B cell (primary cell): Measurements from ENCODE around the gene SLC35D2. TPM values are rescaled to one million over a fixed set of nuclear protein-coding genes. Genes with fewer than 3 reads are reported as not detected.
A peak's percentile ranks its signal among the peaks of the same experiment; 100 is the strongest.

Experiments used
- ATAC-seq: fragments of 200-7000 bp; cut with Tn5 transposase; one replicate; pipeline ENCODE4 v1.10.0; 2021; ENCODE audit warnings: low read depth, mild to moderate bottlenecking, moderate number of reproducible peaks, moderate library complexity
- CTCF ChIA-PET: fragments of 350-600 bp; sonication (Branson Sonifier 250); formaldehyde crosslinking; loops from one replicate; lab custom pipeline; 2021; ENCODE audit warnings: antibody characterized with exemption, inconsistent platforms; lab: Charles Lee
- POLR2A ChIA-PET: fragments of 350-600 bp; sonication (Branson Sonifier 250); formaldehyde crosslinking; loops from one replicate; lab custom pipeline; 2021; ENCODE audit warnings: antibody characterized with exemption; lab: Charles Lee
- DNase-seq: peaks from one replicate; pipeline ENCODE4 v3.0.0; 2013
- H2AFZ ChIP-seq: 2 replicates; pipeline ENCODE4 v1.6.1; 2012; ENCODE audit warnings: mild to moderate bottlenecking, low read depth, low read length; ENCODE audit not compliant: insufficient read depth, poor library complexity, severe bottlenecking
- H3K27ac ChIP-seq, 2 donors: 1 replicate in 1 of 2; 2 replicates in 1 of 2; pipeline ENCODE4 v1.5.1; 2012 to 2013; ENCODE audit warnings: low read length in 2 of 2, mild to moderate bottlenecking in 2 of 2, moderate library complexity in 1 of 2
- H3K27me3 ChIP-seq, 4 experiments: fragments of 200-600 bp in 1 of 4; sonication (generic) in 1 of 4; replicated peaks in 1 of 4; 1 replicate in 2 of 4; 2 replicates in 2 of 4; pipeline versions ENCODE4 v1.6.1 to v1.7.0; 2013 to 2016; ENCODE audit warnings: low read length in 3 of 4, mild to moderate bottlenecking in 2 of 4, mixed read lengths in 1 of 4, moderate library complexity in 1 of 4; ENCODE audit not compliant: insufficient read depth in 4 of 4, control insufficient read depth in 3 of 4; ENCODE audit errors: control extremely low read depth in 1 of 4
- H3K36me3 ChIP-seq, 2 experiments: replicated peaks in 1 of 2; 1 replicate in 1 of 2; 2 replicates in 1 of 2; pipeline versions ENCODE4 v1.6.1 to v1.7.1; 2013; ENCODE audit warnings: low read length in 1 of 2; ENCODE audit not compliant: insufficient read depth in 2 of 2, control insufficient read depth in 1 of 2; ENCODE audit errors: control extremely low read depth in 1 of 2, extremely low read depth in 1 of 2
- H3K4me1 ChIP-seq, 2 donors: fragments of 200-600 bp in 1 of 2; sonication (generic) in 1 of 2; 1 replicate in 1 of 2; 2 replicates in 1 of 2; pipeline versions ENCODE4 v1.5.1 to v1.6.1; 2013 to 2017; ENCODE audit warnings: low read length in 2 of 2; ENCODE audit not compliant: control insufficient read depth in 2 of 2, insufficient read depth in 2 of 2
- H3K4me2 ChIP-seq: replicated peaks from 2 replicates; pipeline ENCODE3; 2012; ENCODE audit warnings: mild to moderate bottlenecking, low read depth, low read length; ENCODE audit not compliant: poor library complexity, severe bottlenecking
- H3K4me3 ChIP-seq, 5 experiments: fragments of 200-600 bp in 1 of 5; sonication (generic) in 1 of 5; 1 replicate in 3 of 5; 2 replicates in 2 of 5; pipeline versions ENCODE4 v1.5.1 to v1.7.0; 2011 to 2016; ENCODE audit warnings: low read length in 4 of 5, mild to moderate bottlenecking in 4 of 5, low read depth in 2 of 5, control low read depth in 1 of 5, moderate library complexity in 1 of 5; ENCODE audit not compliant: insufficient read depth in 1 of 5; ENCODE audit errors: control extremely low read depth in 1 of 5, extremely low read depth in 1 of 5
- H3K79me2 ChIP-seq: fragments of 200-600 bp; sonication (generic); one replicate; pipeline ENCODE4 v1.6.0; 2016; ENCODE audit warnings: low read length; ENCODE audit not compliant: control insufficient read depth, insufficient read depth
- H3K9ac ChIP-seq: fragments of 200-600 bp; sonication (generic); 2 replicates; pipeline ENCODE4 v1.6.1; 2017; ENCODE audit warnings: mild to moderate bottlenecking, low read length, moderate library complexity
- H3K9me3 ChIP-seq, 3 donors: one replicate each; pipeline versions ENCODE4 v1.6.1 to v1.7.1; 2013; ENCODE audit warnings: low read length in 2 of 3; ENCODE audit not compliant: control insufficient read depth in 2 of 3, insufficient read depth in 1 of 3; ENCODE audit errors: control extremely low read depth in 1 of 3
- H4K20me1 ChIP-seq: 2 replicates; pipeline ENCODE4 v1.6.0; 2012; ENCODE audit warnings: mild to moderate bottlenecking, low read length; ENCODE audit not compliant: insufficient read depth, control insufficient read depth, poor library complexity, severe bottlenecking
- H3K27ac Mint-ChIP-seq: one replicate; pipeline ENCODE4 v1.8.0; 2021; ENCODE audit warnings: mixed read lengths
- H3K27me3 Mint-ChIP-seq: one replicate; pipeline ENCODE4 v1.8.0; 2021; ENCODE audit warnings: mixed read lengths
- H3K4me1 Mint-ChIP-seq: one replicate; pipeline ENCODE4 v1.8.0; 2021; ENCODE audit warnings: mixed read lengths
- H3K4me3 Mint-ChIP-seq: one replicate; pipeline ENCODE4 v1.8.0; 2021; ENCODE audit warnings: mixed read lengths
- H3K9me3 Mint-ChIP-seq: one replicate; pipeline ENCODE4 v1.8.0; 2022; ENCODE audit warnings: mixed read lengths; ENCODE audit not compliant: insufficient read depth
- CTCF ChIP-seq: fragments of 200-600 bp; IDR thresholded peaks from one replicate; pipeline ENCODE4 v1.8.0; 2022; ENCODE audit warnings: antibody characterized with exemption, mild to moderate bottlenecking
- EZH2 ChIP-seq: IDR thresholded peaks from 2 replicates; pipeline ENCODE4 v1.6.1; 2012; ENCODE audit warnings: borderline replicate concordance, low read depth, mild to moderate bottlenecking, moderate library complexity, low read length; ENCODE audit not compliant: insufficient read depth, poor library complexity, severe bottlenecking
- WGBS: methylation state at CpG from one replicate; pipeline ENCODE4 v1.1.5; 2013; ENCODE audit warnings: missing lambda C conversion rate; ENCODE audit not compliant: insufficient coverage; 5-methylcytosine and 5-hydroxymethylcytosine counted together
- intact Hi-C: fragments of 100-400 bp; cut with micrococcal nuclease; formaldehyde crosslinking; loops from one replicate; pipeline ENCODE4 v1.10.0; 2022
- polyA plus RNA-seq: library from polyadenylated mRNA; depleted of rRNA; stranded (reverse); fragments of >200 nt; gene quantifications from 2 replicates; pipeline ENCODE4 v1.2.3, GENCODE V29; 2012
- total RNA-seq, 2 donors: library from RNA; stranded (reverse); fragments of 120-200 nt in 1 of 2; gene quantifications; 1 replicate in 1 of 2; 2 replicates in 1 of 2; pipeline versions ENCODE4 v1.2.3 to v1.2.4, GENCODE V29; 2013 to 2022

Gene SLC35D2
- total and polyA plus RNA-seq, 2 donors (not counting 1 experiment from before 2014, with no cell fraction given) = 5.1 to 13.6 TPM

- TF ChIP-seq EZH2 = no peak
- no peak for TF ChIP-seq CTCF
- no peak overlapping the region for H3K9ac ChIP-seq
- DNase-seq (no peak), ATAC-seq (no peak)
- H3K79me2 ChIP-seq = peaks cover 32% of the 10 kb centered on the region
- Mint-ChIP-seq H3K27me3 (no peaks in the 10 kb centered on the region), H3K27ac (peak overlapping the region; percentile 53), H3K4me1 (peaks cover 22% of the 10 kb centered on the region), H3K4me3 (no peak overlapping the region), H3K9me3 (no peaks in the 10 kb centered on the region)
- peaks cover 18 to 28% of the 10 kb centered on the region in 2 donors for H3K4me1 ChIP-seq
- intact Hi-C loops = loop anchor here (10.0 kb wide), 3 partner anchors 1004 to 1694 kb away; partner anchors contain the start of genes ANP32B and TDRD7
- H3K4me2 ChIP-seq = no peak overlapping the region
- no peak overlapping the region for H2AFZ ChIP-seq
- POLR2A ChIA-PET = no interaction called here
- no peak overlapping the region for H3K27ac ChIP-seq
- H3K9me3 ChIP-seq = no peaks in the 10 kb centered on the region
- no peaks in the 10 kb centered on the region for H3K27me3 ChIP-seq
- CTCF ChIA-PET = interaction anchor here (0.7 kb wide), 1 partner anchor 1969 kb away, joined by 3 read pairs; no protein-coding TSS in a partner anchor
- 100% methylated on average over 1 of the region's 5 CpGs for WGBS
- H3K4me3 ChIP-seq = no peak overlapping the region
- no peaks in the 10 kb centered on the region for H4K20me1 ChIP-seq
- H3K36me3 ChIP-seq = no peaks in the 10 kb centered on the region
These were observed 27.8 kb upstream of the SLC35D2 start for GRCh38 chr9:96411129-96411838.
